GM19240 (cell line): ENCODE results near the gene SPATA7.

Experiments used
- DNase-seq: peaks from one replicate; pipeline ENCODE4 v3.0.0; 2011; ENCODE audit warnings: low spot score; ENCODE audit not compliant: insufficient read length

SPATA7 gene

GRCh38 chr14:88411039-88411438 lies 25.6 kb downstream of the SPATA7 start:
- DNase-seq: no peak

- DNase-seq: no peak
These were observed 32.1 kb downstream of the SPATA7 start for GRCh38 chr14:88417594-88417993.

GRCh38 chr14:88420187-88420586 lies 34.7 kb downstream of the SPATA7 start:
- no peak for DNase-seq

GRCh38 chr14:88421286-88421685 lies 35.8 kb downstream of the SPATA7 start:
- DNase-seq: no peak

- DNase-seq: no peak
These were observed 36.6 kb downstream of the SPATA7 start for GRCh38 chr14:88422047-88422446.

- DNase-seq: no peak
These were observed 37.6 kb downstream of the SPATA7 start for GRCh38 chr14:88422919-88423650.

- DNase-seq: no peak
These were observed 39.1 kb downstream of the SPATA7 start for GRCh38 chr14:88424573-88424972.

- no peak for DNase-seq
These were observed 40.8 kb downstream of the SPATA7 start for GRCh38 chr14:88426271-88426670.

GRCh38 chr14:88430976-88431375 lies 45.5 kb downstream of the SPATA7 start:
- DNase-seq: no peak

GRCh38 chr14:88437658-88438057 lies 52.2 kb downstream of the SPATA7 start:
- no peak for DNase-seq

- no peak for DNase-seq
These were observed 53.6 kb downstream of the SPATA7 start for GRCh38 chr14:88439088-88439487.

- DNase-seq: no peak
These were observed 66.8 kb downstream of the SPATA7 start for GRCh38 chr14:88452231-88452630.

- DNase-seq: no peak
These were observed 69.4 kb downstream of the SPATA7 start for GRCh38 chr14:88454886-88455285.

- no peak for DNase-seq
These were observed 77.9 kb downstream of the SPATA7 start for GRCh38 chr14:88463318-88463717.

- no peak for DNase-seq
These were observed 82.9 kb downstream of the SPATA7 start for GRCh38 chr14:88468406-88468805.

- no peak for DNase-seq
These were observed 85.3 kb downstream of the SPATA7 start for GRCh38 chr14:88470542-88471440.

- DNase-seq: no peak
These were observed 88.3 kb downstream of the SPATA7 start for GRCh38 chr14:88473791-88474190.

- no peak for DNase-seq
These were observed 90.8 kb downstream of the SPATA7 start for GRCh38 chr14:88476214-88476774.

GRCh38 chr14:88476825-88477224 lies 91.4 kb downstream of the SPATA7 start:
- DNase-seq: no peak

GRCh38 chr14:88477513-88478250 lies 92.2 kb downstream of the SPATA7 start:
- DNase-seq: no peak

- no peak for DNase-seq
These were observed 93.5 kb downstream of the SPATA7 start for GRCh38 chr14:88478931-88479330.

GRCh38 chr14:88479574-88479987 lies 94.1 kb downstream of the SPATA7 start:
- DNase-seq: no peak
